Tibial artery (tissue), 4 donors: Measurements from ENCODE around the gene LRRC27.
"Not testable (repeated sequence)": the region's sequence is repeated elsewhere in the genome, so short reads cannot be mapped to it uniquely, and the experiment has no call there.

Experiments used
- DNase-seq, 2 donors: peaks; one replicate each; pipeline ENCODE4 v3.0.0-alpha.2; 2019
- H3K27ac ChIP-seq, 2 donors: fragments of 200-600 bp; sonication (generic) in 1 of 2; 1 replicate in 1 of 2; 2 replicates in 1 of 2; pipeline ENCODE4 v1.5.1; 2018 to 2019; ENCODE audit warnings: mild to moderate bottlenecking in 1 of 2
- H3K27me3 ChIP-seq, 2 donors: fragments of 200-600 bp; sonication (generic) in 1 of 2; one replicate each; pipeline versions ENCODE4 v1.5.1 to v1.6.0; 2016 to 2019
- H3K36me3 ChIP-seq, 3 donors: fragments of 200-600 bp; sonication (generic) in 2 of 3; one replicate each; pipeline ENCODE4 v1.5.1; 2016 to 2019; ENCODE audit warnings: mild to moderate bottlenecking in 2 of 3
- H3K4me1 ChIP-seq, 4 donors: fragments of 200-600 bp; sonication (generic) in 2 of 4; 1 replicate in 3 of 4; 2 replicates in 1 of 4; pipeline ENCODE4 v1.5.1; 2016 to 2019
- H3K4me3 ChIP-seq, 2 donors: fragments of 200-600 bp; sonication (generic) in 1 of 2; 1 replicate in 1 of 2; 2 replicates in 1 of 2; pipeline ENCODE4 v1.5.1; 2018 to 2019; ENCODE audit warnings: mild to moderate bottlenecking in 2 of 2
- H3K9me3 ChIP-seq, 3 donors: fragments of 200-600 bp; sonication (generic) in 1 of 3; one replicate each; pipeline ENCODE4 v1.5.1; 2016 to 2019
- CTCF ChIP-seq, 2 experiments: fragments of 200-600 bp in 1 of 2; fragments of 450-650 bp in 1 of 2; IDR thresholded peaks; one replicate each; pipeline ENCODE4 v1.5.1; 2017 to 2019; ENCODE audit warnings: antibody characterized with exemption in 2 of 2, mild to moderate bottlenecking in 1 of 2, moderate library complexity in 1 of 2
- intact Hi-C: fragments of 100-400 bp; cut with DNase I; formaldehyde crosslinking; loops from one replicate; pipeline ENCODE4 v1.15.0; 2023; ENCODE audit warnings: low total_unique reads

The LRRC27 gene

DNA sequence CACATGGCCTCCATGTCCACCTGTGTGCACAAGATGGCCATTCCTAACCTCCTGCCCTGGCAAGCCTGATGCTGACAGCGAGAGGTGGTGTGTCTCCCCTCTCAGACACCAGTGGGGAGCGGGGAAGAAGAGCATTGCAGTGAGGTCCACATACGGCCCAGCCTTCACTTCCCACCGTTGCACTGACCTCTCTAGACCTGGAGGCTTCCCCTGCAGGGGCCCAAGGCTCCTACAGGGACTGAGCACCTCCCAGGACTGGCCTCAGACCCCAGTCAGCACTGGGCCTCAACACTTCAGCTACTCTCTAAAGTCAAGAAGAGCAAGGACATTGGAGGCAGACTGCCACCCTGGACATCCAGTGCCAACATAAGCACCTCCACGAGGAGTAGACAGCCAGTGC lies 40.2 kb upstream of the LRRC27 start:
- Histone ChIP-seq H3K27ac (no peak overlapping the region), H3K27me3 (peaks cover 0 to 33% of the 10 kb centered on the region in 2 donors), H3K4me3 (no peak overlapping the region), H3K4me1 (no peaks in the 10 kb centered on the region), H3K9me3 (peaks cover 0 to 16% (median 8%) of the 10 kb centered on the region in 3 donors), H3K36me3 (no peaks in the 10 kb centered on the region)
- intact Hi-C loops = no loop called here
- TF ChIP-seq CTCF (IDR thresholded peaks at IDR 0.05) = no peak
- peak in 1 of 2 donors; percentile 41 for DNase-seq

DNA sequence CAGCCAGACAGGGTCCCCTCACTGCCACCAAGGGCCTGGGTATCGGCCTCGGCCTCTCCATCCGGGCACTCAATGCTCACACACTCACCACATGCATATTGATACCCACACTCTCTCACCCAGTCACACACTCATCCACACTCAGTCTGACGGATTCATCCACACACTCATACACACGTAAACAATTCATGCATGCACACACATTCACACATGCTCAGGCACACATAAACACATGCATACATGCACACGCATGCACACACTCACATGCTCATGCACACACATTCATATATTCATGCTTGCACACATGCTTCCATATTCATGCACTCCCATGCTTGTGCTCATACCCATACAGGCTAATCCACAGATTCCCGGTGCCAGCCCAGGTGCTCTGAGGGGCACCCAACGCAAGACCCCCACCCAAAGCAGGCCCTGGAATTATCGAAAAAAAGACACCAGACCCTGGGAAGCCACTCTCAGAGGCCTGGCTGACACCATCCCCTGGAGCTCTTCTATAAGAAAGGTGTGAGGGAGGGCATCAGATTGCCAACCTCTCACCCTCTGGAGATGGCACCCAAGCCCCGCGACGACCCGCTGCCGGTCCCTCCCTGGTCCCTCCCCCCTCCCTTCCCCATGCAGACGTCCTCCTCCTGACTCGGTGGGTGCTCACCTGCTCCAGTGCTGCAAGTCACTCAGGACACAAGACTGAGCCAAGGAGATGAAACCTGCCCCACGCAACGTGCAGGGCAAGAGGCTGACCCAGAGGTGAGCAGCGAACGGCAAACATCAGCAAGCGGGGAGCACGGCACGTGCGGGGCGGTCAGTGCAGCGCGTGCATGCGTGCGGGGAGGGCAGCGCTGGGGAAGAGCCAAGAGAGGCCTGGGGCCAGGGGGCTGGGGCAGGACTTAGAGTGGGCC lies 39.4 kb upstream of the LRRC27 start:
- DNase-seq = peak in 1 of 2 donors; percentile 39
- no peak for TF ChIP-seq CTCF (IDR thresholded peaks at IDR 0.05)
- intact Hi-C loops = no loop called here
- H3K36me3 ChIP-seq = no peaks in the 10 kb centered on the region
- peaks cover 0 to 16% (median 8%) of the 10 kb centered on the region in 3 donors for H3K9me3 ChIP-seq
- H3K27me3 ChIP-seq = peaks cover 0 to 40% of the 10 kb centered on the region in 2 donors
- H3K27ac ChIP-seq = no peak overlapping the region
- no peak overlapping the region for H3K4me3 ChIP-seq
- no peaks in the 10 kb centered on the region for H3K4me1 ChIP-seq

DNA sequence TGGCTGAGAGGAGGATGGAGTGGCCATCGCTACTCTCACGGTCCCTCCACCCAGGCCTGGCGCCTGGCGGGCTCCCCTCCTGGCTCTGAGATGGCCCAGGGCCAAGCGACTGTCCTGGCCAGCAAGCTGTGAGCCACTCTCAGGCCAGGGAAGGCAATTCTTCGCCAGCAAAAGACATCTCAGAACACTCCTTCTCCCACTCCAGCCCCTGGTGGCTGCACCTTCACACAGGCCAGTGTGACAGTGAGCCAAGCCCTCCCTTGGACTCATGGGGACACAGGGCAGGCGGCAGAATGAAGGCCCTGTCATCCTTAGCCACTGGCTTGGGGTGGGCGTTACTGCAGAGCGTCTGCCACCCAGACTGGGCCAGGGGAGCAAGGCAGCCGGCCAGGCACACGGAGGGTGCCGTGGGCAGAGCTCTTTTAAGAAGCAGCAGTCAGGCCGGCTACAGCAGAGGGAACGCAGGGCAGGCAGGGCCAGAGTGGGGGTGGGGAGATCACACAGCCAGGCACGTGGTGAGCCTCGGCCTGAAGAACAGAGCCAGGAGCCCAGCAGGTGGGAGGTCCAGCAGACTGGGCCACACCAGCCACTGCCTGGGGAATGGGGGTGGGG lies 38.7 kb upstream of the LRRC27 start:
- Histone ChIP-seq H3K27ac (no peak overlapping the region), H3K36me3 (no peaks in the 10 kb centered on the region)
- intact Hi-C loops = no loop called here

GRCh38 chr10:132293813-132294520 lies 38.0 kb upstream of the LRRC27 start:
- TF ChIP-seq CTCF (IDR thresholded peaks at IDR 0.05) = no peak
- H3K4me3 ChIP-seq = no peak overlapping the region
- H3K36me3 ChIP-seq = no peaks in the 10 kb centered on the region
- H3K27ac ChIP-seq = no peak overlapping the region
- no peaks in the 10 kb centered on the region for H3K4me1 ChIP-seq
- peak; percentile 16 to 53 for DNase-seq
- intact Hi-C loops = no loop called here
- peaks cover 0 to 10% (median 4%) of the 10 kb centered on the region in 3 donors for H3K9me3 ChIP-seq
- H3K27me3 ChIP-seq = peaks cover 0 to 54% of the 10 kb centered on the region in 2 donors

More for the DNA sequence above, 38.7 kb upstream of the LRRC27 start:
- Histone ChIP-seq H3K9me3 (peaks cover 0 to 15% (median 8%) of the 10 kb centered on the region in 3 donors), H3K4me1 (no peaks in the 10 kb centered on the region), H3K27me3 (peaks cover 0 to 48% of the 10 kb centered on the region in 2 donors), H3K4me3 (no peak overlapping the region)
- DNase-seq = peak; percentile 10 to 58
- TF ChIP-seq CTCF (IDR thresholded peaks at IDR 0.05) = no peak

GRCh38 chr10:132294561-132295318 lies 37.3 kb upstream of the LRRC27 start:
- DNase-seq = peak; percentile 13 to 53
- H3K36me3 ChIP-seq = no peaks in the 10 kb centered on the region
- intact Hi-C loops = no loop called here
- H3K4me3 ChIP-seq = no peak overlapping the region
- H3K4me1 ChIP-seq = no peaks in the 10 kb centered on the region
- no peak for TF ChIP-seq CTCF (IDR thresholded peaks at IDR 0.05)
- peaks cover 0 to 59% of the 10 kb centered on the region in 2 donors for H3K27me3 ChIP-seq
- peaks cover 0 to 2% (median 0%) of the 10 kb centered on the region in 3 donors for H3K9me3 ChIP-seq
- no peak overlapping the region for H3K27ac ChIP-seq

DNA sequence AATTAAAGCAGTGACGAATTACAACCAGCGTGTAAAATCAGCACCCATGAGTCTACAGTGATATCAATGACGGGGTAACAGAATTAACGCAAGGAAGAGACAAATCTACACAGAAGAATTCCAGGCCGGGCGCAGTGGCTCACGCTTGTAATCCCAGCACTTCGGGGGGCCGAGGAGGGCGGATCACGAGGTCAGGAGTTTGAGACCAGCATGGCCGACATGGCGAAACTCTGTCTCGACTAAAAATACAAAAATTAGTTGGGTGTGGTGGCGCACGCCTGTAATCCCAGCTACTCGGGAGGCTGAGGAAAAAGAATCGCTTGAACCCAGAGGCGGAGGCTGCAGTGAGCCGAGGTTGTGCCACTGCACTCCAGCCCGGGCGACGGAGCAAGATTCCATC lies 36.5 kb upstream of the LRRC27 start:
- H3K4me1 ChIP-seq, H3K4me3 ChIP-seq, intact Hi-C loops, H3K9me3 ChIP-seq, H3K36me3 ChIP-seq, H3K27ac ChIP-seq: not testable (repeated sequence)
- peaks cover 0 to 63% of the 10 kb centered on the region in 2 donors for H3K27me3 ChIP-seq
- DNase-seq = peak in 1 of 2 donors; percentile 43
